Astrocyte of the spinal cord (primary cell): ENCODE results near the gene PRAME.
"Not testable (repeated sequence)": the region's sequence is repeated elsewhere in the genome, so short reads cannot be mapped to it uniquely, and the experiment has no call there.

ENCODE experiments used
- DNase-seq: peaks from one replicate; pipeline ENCODE4 v3.0.0; 2011; ENCODE audit warnings: low read depth, low spot score
- H3K4me3 ChIP-seq: 2 replicates; pipeline ENCODE4 v1.5.1; 2011; ENCODE audit warnings: low read depth, mild to moderate bottlenecking, low read length, moderate library complexity
- in situ Hi-C: cut with HindIII; loops from 2 replicates; pipeline ENCODE4 v1.10.0; 2017; ENCODE audit warnings: low sequenced_read_pairs
- TF ChIP-seq, protein P1 (sequence below): IDR thresholded peaks from 2 replicates; pipeline ENCODE4 v1.5.1; 2012; ENCODE audit warnings: low read depth, mild to moderate bottlenecking, low read length, inconsistent platforms

Gene PRAME

DNA sequence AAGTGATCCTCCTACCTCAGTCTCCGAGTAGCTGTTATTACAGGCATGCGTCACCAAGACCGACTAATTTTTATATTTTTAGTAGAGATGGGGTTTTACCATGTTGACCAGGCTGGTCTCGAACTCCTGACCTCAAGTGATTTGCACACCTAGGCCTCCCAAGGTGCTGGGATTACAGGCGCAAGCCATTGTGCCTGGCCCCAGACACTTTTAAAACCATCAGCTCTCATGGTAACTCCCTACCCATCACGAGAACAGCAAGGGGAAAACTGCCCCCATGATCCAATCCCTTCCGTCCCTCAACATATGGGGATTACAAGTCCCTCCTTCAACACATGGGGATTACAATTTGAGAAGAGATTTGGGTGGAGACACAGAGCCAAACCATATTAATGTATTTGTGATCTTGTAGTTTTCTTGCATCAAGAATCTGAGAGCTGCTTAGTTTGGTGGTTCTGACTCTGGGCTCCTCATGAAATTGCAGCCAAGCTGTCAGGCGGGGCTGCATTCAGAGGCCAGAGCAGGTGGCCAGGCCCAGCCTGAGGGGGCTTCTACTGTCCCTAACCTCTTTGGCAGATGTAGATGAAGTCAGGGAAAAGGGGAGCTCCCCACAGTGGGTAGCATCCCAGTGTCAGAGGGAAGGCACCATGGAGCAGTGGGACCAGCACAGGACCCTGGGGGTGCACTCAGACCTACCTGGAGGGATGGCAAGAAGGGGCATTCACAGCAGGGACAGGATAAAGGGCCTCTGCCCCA, 31.2 kb upstream of the PRAME start:
- no peak for DNase-seq
- no peak overlapping the region for H3K4me3 ChIP-seq
- in situ Hi-C loops = no loop called here
- TF ChIP-seq, protein P1, sequence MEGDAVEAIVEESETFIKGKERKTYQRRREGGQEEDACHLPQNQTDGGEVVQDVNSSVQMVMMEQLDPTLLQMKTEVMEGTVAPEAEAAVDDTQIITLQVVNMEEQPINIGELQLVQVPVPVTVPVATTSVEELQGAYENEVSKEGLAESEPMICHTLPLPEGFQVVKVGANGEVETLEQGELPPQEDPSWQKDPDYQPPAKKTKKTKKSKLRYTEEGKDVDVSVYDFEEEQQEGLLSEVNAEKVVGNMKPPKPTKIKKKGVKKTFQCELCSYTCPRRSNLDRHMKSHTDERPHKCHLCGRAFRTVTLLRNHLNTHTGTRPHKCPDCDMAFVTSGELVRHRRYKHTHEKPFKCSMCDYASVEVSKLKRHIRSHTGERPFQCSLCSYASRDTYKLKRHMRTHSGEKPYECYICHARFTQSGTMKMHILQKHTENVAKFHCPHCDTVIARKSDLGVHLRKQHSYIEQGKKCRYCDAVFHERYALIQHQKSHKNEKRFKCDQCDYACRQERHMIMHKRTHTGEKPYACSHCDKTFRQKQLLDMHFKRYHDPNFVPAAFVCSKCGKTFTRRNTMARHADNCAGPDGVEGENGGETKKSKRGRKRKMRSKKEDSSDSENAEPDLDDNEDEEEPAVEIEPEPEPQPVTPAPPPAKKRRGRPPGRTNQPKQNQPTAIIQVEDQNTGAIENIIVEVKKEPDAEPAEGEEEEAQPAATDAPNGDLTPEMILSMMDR = no peak

- TF ChIP-seq, protein P1 = no peak
- H3K4me3 ChIP-seq = no peak overlapping the region
- in situ Hi-C loops = no loop called here
- DNase-seq = no peak
Observed at GRCh38 chr22:22588485-22589164, 29.6 kb upstream of the PRAME start.

DNA sequence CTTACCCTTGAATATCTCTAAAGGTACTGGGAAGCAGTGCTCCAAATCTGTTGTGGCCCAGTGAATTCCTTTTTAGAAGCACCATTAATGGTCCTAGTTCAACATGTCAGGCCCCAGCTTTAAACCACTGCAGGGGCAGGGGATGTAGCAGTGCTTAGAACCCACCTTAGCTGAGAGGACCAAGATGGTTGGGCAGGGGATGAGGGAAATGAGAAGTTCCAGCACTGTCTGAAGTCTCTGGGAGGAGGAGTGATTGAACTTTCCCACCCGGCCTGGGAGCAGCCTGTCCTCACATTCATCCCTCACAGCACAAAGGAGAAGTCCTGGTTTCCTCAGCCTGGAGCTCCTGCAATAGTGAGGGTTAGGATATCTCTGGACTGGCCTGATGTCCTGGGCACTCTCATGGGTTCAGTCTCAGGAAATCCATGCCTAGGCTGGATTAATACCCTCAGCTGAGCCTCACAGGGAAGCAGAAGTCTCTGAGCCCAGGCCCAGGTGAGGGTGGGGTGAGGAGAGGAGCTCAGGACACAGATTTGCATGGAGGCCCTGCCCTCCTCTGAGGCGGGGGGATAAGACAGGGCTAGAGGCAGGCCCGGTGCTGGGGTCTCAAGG, 28.6 kb upstream of the PRAME start:
- in situ Hi-C loops = no loop called here
- no peak overlapping the region for H3K4me3 ChIP-seq
- TF ChIP-seq, protein P1 = no peak
- DNase-seq = no peak

DNA sequence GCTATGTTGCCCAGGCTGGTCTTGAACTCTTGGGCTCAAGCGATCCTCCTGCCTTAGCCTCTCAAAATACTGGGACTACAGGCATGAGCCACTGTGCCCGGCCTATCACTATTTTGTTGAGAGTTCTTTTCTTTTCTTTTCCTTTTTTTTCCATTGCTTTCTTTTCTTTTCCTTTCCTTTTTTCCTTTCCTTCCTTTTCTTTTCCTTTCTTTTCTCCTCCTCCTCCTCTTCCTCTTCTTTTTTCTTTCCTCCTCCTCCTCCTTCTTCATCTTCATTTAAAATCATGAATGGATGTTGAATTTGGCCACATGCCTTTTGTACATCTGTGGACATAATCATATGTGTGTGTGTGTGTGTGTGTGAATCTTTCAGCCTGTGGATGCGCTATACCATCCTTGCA, 25.7 kb upstream of the PRAME start:
- DNase-seq = no peak
- TF ChIP-seq, protein P1 = no peak
- in situ Hi-C loops = no loop called here
- H3K4me3 ChIP-seq = no peak overlapping the region

DNA sequence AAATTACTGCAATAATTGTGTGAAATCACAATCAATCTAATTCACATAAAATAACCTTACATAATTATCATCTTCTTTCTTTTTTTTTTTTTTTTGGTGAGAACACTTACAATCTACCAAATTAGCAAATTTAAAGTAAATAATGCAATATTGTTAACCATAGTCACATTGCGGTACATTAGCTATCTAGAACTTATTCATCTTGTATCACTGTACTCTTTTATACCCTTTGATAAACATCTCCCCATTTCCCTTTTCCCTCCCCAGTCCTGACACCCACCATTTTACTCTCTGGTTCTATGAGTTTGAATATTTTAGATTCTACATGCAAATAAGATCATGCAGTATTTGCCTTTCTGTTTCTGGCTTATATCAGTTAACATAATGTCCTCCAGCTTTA, 24.0 kb upstream of the PRAME start:
- TF ChIP-seq, protein P1 = no peak
- H3K4me3 ChIP-seq = no peak overlapping the region
- DNase-seq = no peak
- in situ Hi-C loops = no loop called here

GRCh38 chr22:22581524-22581923, 22.5 kb upstream of the PRAME start:
- DNase-seq, H3K4me3 ChIP-seq, in situ Hi-C loops: not testable (repeated sequence)
